NCI-H774 (cell line): ENCODE measurements around the gene COL8A2.

Experiments used
- DNase-seq: peaks from one replicate; lab custom pipeline; 2025; lab: John Stamatoyannopoulos, UW

The COL8A2 gene

GRCh38 chr1:36137226-36137625, 12.2 kb upstream of the COL8A2 start:
- DNase-seq = no peak

GRCh38 chr1:36136535-36136934, 11.5 kb upstream of the COL8A2 start:
- no peak for DNase-seq

GRCh38 chr1:36135796-36136195, 10.8 kb upstream of the COL8A2 start:
- no peak for DNase-seq

GRCh38 chr1:36135330-36135667, 10.3 kb upstream of the COL8A2 start:
- DNase-seq = no peak

GRCh38 chr1:36134505-36135329, 9.7 kb upstream of the COL8A2 start:
- no peak for DNase-seq

- DNase-seq = no peak
These were observed 9.0 kb upstream of the COL8A2 start for GRCh38 chr1:36134031-36134430.

GRCh38 chr1:36133484-36133883, 8.5 kb upstream of the COL8A2 start:
- no peak for DNase-seq

- no peak for DNase-seq
These were observed 7.0 kb upstream of the COL8A2 start for GRCh38 chr1:36132029-36132428.

- no peak for DNase-seq
These were observed 3.8 kb upstream of the COL8A2 start for GRCh38 chr1:36128905-36129206.

- DNase-seq = no peak
These were observed 3.3 kb upstream of the COL8A2 start for GRCh38 chr1:36128126-36128904.

GRCh38 chr1:36126797-36127500, 1.9 kb upstream of the COL8A2 start:
- DNase-seq = no peak

GRCh38 chr1:36126005-36126716, 1.1 kb upstream of the COL8A2 start:
- DNase-seq = no peak

- DNase-seq = no peak
These were observed 456 bp downstream of the COL8A2 start for GRCh38 chr1:36124404-36125128.

GRCh38 chr1:36123356-36123755, 1.7 kb downstream of the COL8A2 start:
- no peak for DNase-seq

GRCh38 chr1:36122062-36123030, 2.7 kb downstream of the COL8A2 start:
- no peak for DNase-seq

- DNase-seq = no peak
These were observed 5.6 kb downstream of the COL8A2 start for GRCh38 chr1:36119456-36119855.

GRCh38 chr1:36118447-36119204, 6.4 kb downstream of the COL8A2 start:
- DNase-seq = no peak

- no peak for DNase-seq
These were observed 8.1 kb downstream of the COL8A2 start for GRCh38 chr1:36116901-36117300.

GRCh38 chr1:36115931-36116330, 9.1 kb downstream of the COL8A2 start:
- no peak for DNase-seq

- no peak for DNase-seq
These were observed 9.8 kb downstream of the COL8A2 start for GRCh38 chr1:36115200-36115669.
